Activated T-cell treated with anti-CD3 and anti-CD28 coated beads, Interleukin-2, amount 50 U/mL, for 24 hours (primary cell): ENCODE measurements around the gene CENPP.
A peak's percentile ranks its signal among the peaks of the same experiment; 100 is the strongest.

ENCODE experiments used
- DNase-seq: peaks from one replicate; pipeline ENCODE4 v3.0.0-alpha.2; 2020
- H3K27ac Mint-ChIP-seq: 2 replicates; pipeline ENCODE4 v1.8.0; 2020; ENCODE audit warnings: mild to moderate bottlenecking, mixed read lengths
- H3K27me3 Mint-ChIP-seq: 2 replicates; pipeline ENCODE4 v1.8.0; 2020; ENCODE audit warnings: mixed read lengths
- H3K36me3 Mint-ChIP-seq: 2 replicates; pipeline ENCODE4 v1.8.0; 2020; ENCODE audit warnings: low read depth, mixed read lengths
- H3K4me1 Mint-ChIP-seq: 2 replicates; pipeline ENCODE4 v1.8.0; 2020; ENCODE audit warnings: low read depth, mixed read lengths
- H3K4me3 Mint-ChIP-seq: 2 replicates; pipeline ENCODE4 v1.8.0; 2020; ENCODE audit warnings: mild to moderate bottlenecking, moderate library complexity, mixed read lengths
- H3K9me3 Mint-ChIP-seq: 2 replicates; pipeline ENCODE4 v1.8.0; 2020; ENCODE audit warnings: mixed read lengths

CENPP gene

DNA sequence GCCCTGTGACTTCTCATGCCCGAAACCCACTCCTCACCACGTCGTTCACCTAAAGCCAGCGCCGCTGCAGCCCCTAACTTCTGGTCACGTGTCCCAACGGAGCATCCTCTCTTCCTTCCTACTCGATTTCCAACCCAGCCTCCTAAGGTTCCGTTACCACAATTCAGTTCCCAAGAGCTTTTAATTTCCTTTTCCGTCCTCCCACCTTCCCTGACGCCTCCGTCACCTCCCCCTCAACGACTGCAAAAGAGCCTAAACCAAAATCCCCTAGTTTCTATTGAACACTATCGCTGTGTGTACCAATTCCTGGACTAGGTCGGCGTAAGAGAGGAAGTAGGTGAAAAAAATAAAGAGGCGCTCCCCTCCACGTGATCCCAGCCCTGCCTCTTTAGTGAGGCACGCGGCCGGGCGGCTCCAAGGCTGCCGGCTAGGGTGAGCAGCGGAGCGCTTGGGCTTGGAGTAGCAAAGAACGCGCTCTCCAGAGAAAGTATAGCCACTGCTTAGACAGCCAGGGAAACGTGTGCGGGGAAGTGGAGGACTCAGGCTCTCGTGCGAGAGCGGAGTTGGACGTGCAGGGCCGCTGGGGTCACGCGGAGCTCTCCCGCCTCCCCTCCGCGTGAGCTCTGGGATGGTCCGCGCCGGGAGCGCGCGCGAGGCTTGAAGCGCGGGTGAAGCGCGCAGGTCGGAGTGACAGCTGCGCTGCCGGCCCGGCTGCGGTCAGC, at the start of gene CENPP, which contains the start of gene NOL8:
TSS of gene CENPP (plus strand) at position 685 of the 722 bp plus-strand sequence.
TSS of gene NOL8 (minus strand) at position 82 of the 722 bp plus-strand sequence. CDS start 1,189 bp downstream, outside the sequence.
- Mint-ChIP-seq H3K27ac (peak within 1 kb of the TSS; percentile 100), H3K27me3 (no peaks in the 10 kb centered on the region), H3K4me3 (peak within 1 kb of the TSS; percentile 98), H3K4me1 (peaks cover 49% of the 10 kb centered on the region), H3K36me3 (peaks cover 55% of the 10 kb centered on the region), H3K9me3 (no peaks in the 10 kb centered on the region)
- DNase-seq: peak; percentile 88

DNA sequence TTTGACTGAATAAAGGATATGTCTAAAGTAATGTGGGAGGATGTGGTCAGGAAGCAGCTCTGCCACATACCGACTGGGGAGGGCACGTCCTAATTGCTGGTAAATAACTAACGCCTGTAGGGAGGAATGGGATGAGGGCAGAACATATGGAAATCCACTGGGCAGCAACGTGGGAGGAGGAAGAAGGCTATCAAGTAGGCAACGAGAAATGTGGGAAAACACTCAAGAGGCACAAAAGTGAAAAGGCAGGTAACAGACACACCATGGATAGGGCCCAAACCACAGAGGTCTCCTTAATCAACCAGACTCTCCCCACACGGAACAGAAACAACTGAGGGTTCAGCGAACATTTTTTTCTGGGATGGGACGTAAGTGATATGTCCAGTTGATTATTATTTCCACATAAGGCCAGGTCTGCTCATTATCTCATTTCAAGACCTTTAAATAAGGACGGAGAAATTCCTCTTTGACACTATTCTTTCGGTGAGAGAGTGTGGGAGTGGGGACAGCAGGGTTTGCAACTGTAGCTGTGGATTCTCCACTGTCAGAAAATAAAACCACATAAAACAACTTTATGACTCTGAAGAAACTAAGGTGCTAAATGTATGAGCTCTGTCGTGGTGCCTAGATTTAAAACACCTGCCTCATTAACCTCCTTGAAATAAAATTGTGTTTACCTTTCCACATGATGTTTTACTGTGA, 49.3 kb upstream of the CENPP start:
- H3K4me3 Mint-ChIP-seq: no peak overlapping the region
- H3K27me3 Mint-ChIP-seq: no peaks in the 10 kb centered on the region
- H3K27ac Mint-ChIP-seq: peak overlapping the region; percentile 84
- H3K9me3 Mint-ChIP-seq: no peaks in the 10 kb centered on the region
- H3K4me1 Mint-ChIP-seq: peaks cover 46% of the 10 kb centered on the region
- no peak for DNase-seq
- H3K36me3 Mint-ChIP-seq: peaks cover 99% of the 10 kb centered on the region

DNA sequence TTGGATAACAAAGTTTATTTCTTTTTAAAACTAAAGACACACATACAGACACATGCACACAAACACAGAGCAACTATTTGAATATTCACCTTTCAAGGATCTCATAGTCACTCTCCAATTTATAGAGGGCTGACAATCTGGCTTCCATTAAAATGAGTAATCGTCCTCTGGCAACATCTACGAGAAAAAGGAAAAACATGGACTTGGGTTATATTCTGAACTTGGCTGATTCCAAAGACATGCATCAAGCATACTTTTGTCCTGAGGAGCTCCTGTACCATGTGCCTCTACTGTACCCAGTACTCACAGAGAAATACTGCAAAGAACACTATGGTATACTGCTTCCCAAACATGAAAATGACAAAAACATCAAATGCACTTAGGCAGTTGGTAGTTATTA, 47.6 kb upstream of the CENPP start:
- Mint-ChIP-seq H3K36me3 (peaks cover 98% of the 10 kb centered on the region), H3K4me1 (peaks cover 51% of the 10 kb centered on the region), H3K9me3 (no peaks in the 10 kb centered on the region), H3K27ac (peak overlapping the region; percentile 3), H3K27me3 (no peaks in the 10 kb centered on the region), H3K4me3 (no peak overlapping the region)
- no peak for DNase-seq

DNA sequence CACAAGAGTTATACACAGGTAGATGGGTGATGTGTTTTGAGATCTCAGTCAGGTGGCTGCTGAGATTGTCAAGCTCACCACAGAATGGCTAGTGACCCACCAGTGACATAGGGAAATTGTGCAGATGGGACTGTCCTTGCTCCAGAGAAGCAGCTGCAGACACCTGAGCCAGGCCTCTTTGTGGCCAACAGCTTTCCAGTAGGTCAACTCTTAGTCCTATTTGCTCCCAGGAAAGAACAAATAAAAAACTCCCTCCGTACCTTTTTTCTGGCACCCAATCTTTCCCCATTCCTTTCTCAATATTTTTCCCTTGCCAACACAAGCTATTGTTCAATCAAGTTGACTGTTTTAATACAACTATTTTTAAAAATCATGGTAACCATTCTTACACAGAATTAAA, 46.5 kb upstream of the CENPP start:
- Mint-ChIP-seq H3K27me3 (no peaks in the 10 kb centered on the region), H3K27ac (peak overlapping the region; percentile 32), H3K9me3 (no peaks in the 10 kb centered on the region), H3K4me1 (peaks cover 53% of the 10 kb centered on the region), H3K4me3 (no peak overlapping the region), H3K36me3 (peaks cover 98% of the 10 kb centered on the region)
- no peak for DNase-seq

DNA sequence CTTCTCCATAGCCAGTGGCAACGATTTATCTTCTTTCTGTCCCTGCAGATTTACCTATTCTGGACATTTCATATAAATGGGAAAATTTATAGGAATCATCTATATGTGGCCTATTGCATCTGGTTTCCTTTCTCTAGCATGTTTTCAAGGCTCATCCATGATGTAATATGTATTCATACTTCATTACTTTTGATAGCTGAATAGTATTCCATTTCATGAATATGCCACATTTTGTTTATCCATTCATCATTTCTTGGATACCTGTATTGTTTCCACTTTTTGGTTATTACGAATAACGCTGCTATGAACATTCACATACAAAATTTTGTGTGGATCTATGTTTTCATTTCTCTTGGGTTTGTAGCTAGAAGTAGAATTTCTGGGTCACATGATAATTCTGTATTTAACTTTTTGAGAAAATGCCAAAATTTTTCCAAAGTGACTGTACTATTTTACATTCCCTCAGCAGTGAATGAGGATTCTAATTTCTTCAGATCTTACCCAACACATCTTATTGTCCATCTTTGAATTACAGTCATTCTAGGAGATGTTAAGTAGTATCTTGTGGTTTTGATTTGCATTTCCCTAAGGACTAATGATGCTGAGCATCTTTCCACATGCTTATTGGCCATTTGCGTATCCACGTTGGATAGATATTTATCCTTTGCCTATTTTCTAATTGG, 35.9 kb upstream of the CENPP start:
- Mint-ChIP-seq H3K9me3 (no peaks in the 10 kb centered on the region), H3K4me1 (peaks cover 65% of the 10 kb centered on the region), H3K27ac (peak overlapping the region; percentile 41), H3K36me3 (peaks cover 95% of the 10 kb centered on the region), H3K27me3 (no peaks in the 10 kb centered on the region), H3K4me3 (peak overlapping the region; percentile 27)
- no peak for DNase-seq

DNA sequence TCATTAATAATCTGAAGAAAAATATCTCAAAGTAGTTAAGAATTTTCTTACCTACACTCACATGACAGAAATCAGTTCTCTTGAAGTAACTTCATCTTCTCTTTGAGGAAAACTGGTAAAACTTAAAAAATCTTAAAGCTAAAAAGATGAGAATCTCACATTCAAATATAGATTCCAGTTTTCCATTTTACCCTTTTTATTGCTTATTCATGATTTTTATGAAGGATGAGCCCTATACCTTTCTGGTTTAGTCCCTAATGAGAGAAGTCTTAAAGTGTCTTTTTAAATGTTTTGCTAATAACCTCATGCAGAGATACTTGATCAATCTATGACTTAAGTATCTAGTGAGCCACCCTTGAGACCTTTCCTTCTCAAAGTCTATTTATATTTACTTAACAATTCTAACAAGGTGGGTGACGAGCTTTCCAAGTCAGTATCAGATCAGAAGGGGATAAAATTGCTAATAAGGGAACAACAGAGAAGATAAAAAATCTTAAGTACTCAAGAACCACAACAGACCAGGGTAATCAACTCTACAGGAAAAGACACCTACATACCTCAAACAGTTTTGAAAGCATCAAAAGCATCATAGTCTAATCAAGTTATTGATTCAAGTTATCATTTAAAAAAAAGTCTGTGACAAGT, 34.8 kb upstream of the CENPP start:
- no peaks in the 10 kb centered on the region for H3K27me3 Mint-ChIP-seq
- peak overlapping the region; percentile 96 for H3K4me3 Mint-ChIP-seq
- H3K27ac Mint-ChIP-seq: peak overlapping the region; percentile 99
- peaks cover 92% of the 10 kb centered on the region for H3K36me3 Mint-ChIP-seq
- H3K9me3 Mint-ChIP-seq: no peaks in the 10 kb centered on the region
- H3K4me1 Mint-ChIP-seq: peaks cover 66% of the 10 kb centered on the region
- DNase-seq: no peak

DNA sequence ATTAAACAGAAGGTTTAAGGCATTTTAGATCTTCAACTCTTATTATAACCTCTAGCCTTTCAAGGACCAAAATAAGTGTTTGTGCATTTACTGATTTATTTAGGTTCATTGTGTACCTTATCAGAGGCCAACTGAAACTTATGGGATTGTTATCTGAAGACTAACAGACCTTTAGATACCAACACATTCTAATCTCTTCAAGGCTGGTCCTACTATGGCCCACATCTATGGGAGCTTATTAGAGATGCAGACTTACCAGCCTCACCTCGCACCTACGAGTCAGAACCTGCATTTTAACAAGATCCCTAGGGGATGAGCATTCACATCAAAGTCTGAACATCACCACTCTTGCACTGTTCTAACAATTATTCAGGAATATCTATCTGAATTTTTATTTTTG, 34.2 kb upstream of the CENPP start:
- Mint-ChIP-seq H3K36me3 (peaks cover 92% of the 10 kb centered on the region), H3K27me3 (no peaks in the 10 kb centered on the region), H3K4me3 (peak overlapping the region; percentile 96), H3K4me1 (peaks cover 70% of the 10 kb centered on the region), H3K27ac (peak overlapping the region; percentile 99), H3K9me3 (no peaks in the 10 kb centered on the region)
- no peak for DNase-seq

GRCh38 chr9:92292338-92293074, 33.2 kb upstream of the CENPP start:
- peaks cover 70% of the 10 kb centered on the region for H3K4me1 Mint-ChIP-seq
- H3K27me3 Mint-ChIP-seq: no peaks in the 10 kb centered on the region
- H3K27ac Mint-ChIP-seq: peak overlapping the region; percentile 99

GRCh38 chr9:92293075-92293354, 32.7 kb upstream of the CENPP start:
- Mint-ChIP-seq H3K9me3 (no peaks in the 10 kb centered on the region), H3K4me3 (peak overlapping the region; percentile 96), H3K27ac (peak overlapping the region; percentile 99), H3K4me1 (peaks cover 70% of the 10 kb centered on the region), H3K27me3 (no peaks in the 10 kb centered on the region), H3K36me3 (peaks cover 92% of the 10 kb centered on the region)
- DNase-seq: no peak

More at GRCh38 chr9:92292338-92293074, 33.2 kb upstream of the CENPP start:
- Mint-ChIP-seq H3K4me3 (peak overlapping the region; percentile 96), H3K36me3 (peaks cover 92% of the 10 kb centered on the region), H3K9me3 (no peaks in the 10 kb centered on the region)
- DNase-seq: no peak

DNA sequence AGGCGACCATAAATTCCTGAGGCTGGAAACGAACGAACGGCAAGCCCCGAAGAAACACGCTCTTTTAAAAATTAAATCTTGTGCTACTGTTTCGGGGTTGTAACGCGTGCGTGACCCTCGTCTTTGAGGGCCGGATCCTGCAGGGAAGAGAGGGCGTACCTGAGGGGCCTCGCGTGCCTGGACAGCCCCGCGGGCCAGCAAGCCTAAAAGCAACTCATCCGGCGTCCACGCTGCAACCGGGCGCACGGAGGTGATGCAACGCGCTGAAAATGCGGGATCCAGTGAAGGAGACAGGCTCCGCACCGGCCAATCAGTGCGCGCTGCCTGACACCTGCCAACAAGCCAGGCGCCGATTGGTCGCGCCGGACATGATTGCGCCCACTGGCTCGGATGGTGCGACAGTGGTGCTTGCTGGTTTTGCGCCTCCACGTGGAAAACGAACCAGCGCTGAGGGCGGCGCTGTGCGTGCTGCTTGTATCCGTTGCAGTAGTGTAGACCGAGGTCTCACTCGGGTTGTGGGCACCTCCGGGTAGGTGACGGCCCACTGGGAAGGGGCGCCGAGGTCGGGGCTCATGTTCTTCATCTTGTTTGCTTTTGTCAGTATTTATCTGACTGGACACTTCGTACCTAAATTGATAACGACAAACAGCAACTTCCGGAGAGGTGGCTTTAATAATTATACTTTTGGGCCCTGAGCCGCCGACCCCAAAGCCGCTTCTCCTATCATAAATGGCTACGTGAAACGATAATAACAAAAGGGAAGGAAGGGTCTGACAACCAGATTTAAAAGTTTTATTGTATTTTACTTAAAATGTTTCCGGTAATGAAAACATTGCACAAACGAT, 32.1 kb upstream of the CENPP start, which contains the start of gene IARS1:
TSS of gene IARS1 (minus strand) at position 246 of the 845 bp plus-strand sequence. CDS start 4,278 bp downstream, outside the sequence.
- peak; percentile 100 for DNase-seq
- Mint-ChIP-seq H3K9me3 (no peaks in the 10 kb centered on the region), H3K36me3 (peaks cover 90% of the 10 kb centered on the region), H3K4me3 (peak within 1 kb of the TSS; percentile 96), H3K27me3 (no peaks in the 10 kb centered on the region), H3K27ac (peak within 1 kb of the TSS; percentile 99), H3K4me1 (peaks cover 68% of the 10 kb centered on the region)

- H3K27ac Mint-ChIP-seq: peak overlapping the region; percentile 99
- no peaks in the 10 kb centered on the region for H3K9me3 Mint-ChIP-seq
- no peaks in the 10 kb centered on the region for H3K27me3 Mint-ChIP-seq
- peaks cover 90% of the 10 kb centered on the region for H3K36me3 Mint-ChIP-seq
- DNase-seq: peak; percentile 57
- H3K4me3 Mint-ChIP-seq: peak overlapping the region; percentile 96
- peaks cover 71% of the 10 kb centered on the region for H3K4me1 Mint-ChIP-seq
Observed at GRCh38 chr9:92294297-92294676, 31.5 kb upstream of the CENPP start.

GRCh38 chr9:92295240-92295790, 30.4 kb upstream of the CENPP start:
- Mint-ChIP-seq H3K4me3 (peak overlapping the region; percentile 96), H3K36me3 (peaks cover 89% of the 10 kb centered on the region), H3K9me3 (no peaks in the 10 kb centered on the region), H3K27me3 (no peaks in the 10 kb centered on the region), H3K4me1 (peaks cover 62% of the 10 kb centered on the region), H3K27ac (peak overlapping the region; percentile 79)
- no peak for DNase-seq

DNA sequence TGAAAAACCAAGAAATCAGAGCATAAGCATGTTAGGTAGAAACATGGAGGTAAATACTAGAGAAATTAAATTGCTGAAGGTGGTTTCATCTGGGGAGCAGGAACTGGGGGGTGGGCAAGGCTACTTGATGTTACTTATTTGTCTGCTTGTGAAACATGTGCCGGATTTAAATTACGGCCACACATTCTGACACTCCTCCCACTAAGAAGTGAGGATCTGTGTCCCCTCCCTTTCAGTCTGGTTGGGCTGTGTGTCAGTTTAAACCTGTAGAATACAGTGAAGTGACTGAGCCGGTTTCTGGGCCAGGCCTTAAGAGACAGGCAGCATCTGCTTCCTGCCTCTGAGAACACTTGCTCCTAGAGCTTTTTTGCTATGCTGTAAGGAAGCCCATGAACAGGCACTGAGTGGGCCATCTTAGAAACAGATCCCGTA, 29.9 kb upstream of the CENPP start:
- Mint-ChIP-seq H3K4me3 (no peak overlapping the region), H3K27me3 (no peaks in the 10 kb centered on the region), H3K36me3 (peaks cover 89% of the 10 kb centered on the region), H3K4me1 (peaks cover 57% of the 10 kb centered on the region), H3K27ac (peak overlapping the region; percentile 79), H3K9me3 (no peaks in the 10 kb centered on the region)
- no peak for DNase-seq
